Nephron progenitor cell (in vitro differentiated cells): ENCODE measurements around the gene LGALS4.
A peak's percentile ranks its signal among the peaks of the same experiment; 100 is the strongest.
"Not testable (repeated sequence)": the region's sequence is repeated elsewhere in the genome, so short reads cannot be mapped to it uniquely, and the experiment has no call there.

Experiments
- DNase-seq: peaks from one replicate; pipeline ENCODE4 v3.0.0; 2021
- H3K27ac Mint-ChIP-seq: 2 replicates; pipeline ENCODE4 v1.8.0; 2021; ENCODE audit warnings: mild to moderate bottlenecking, moderate library complexity, mixed read lengths
- H3K27me3 Mint-ChIP-seq: 2 replicates; pipeline ENCODE4 v1.8.0; 2021; ENCODE audit warnings: mild to moderate bottlenecking, low read depth, mixed read lengths; ENCODE audit not compliant: poor library complexity
- H3K36me3 Mint-ChIP-seq: 2 replicates; pipeline ENCODE4 v1.8.0; 2021; ENCODE audit warnings: low read depth, mixed read lengths
- H3K4me1 Mint-ChIP-seq: 2 replicates; pipeline ENCODE4 v1.8.0; 2021; ENCODE audit warnings: mixed read lengths
- H3K4me3 Mint-ChIP-seq: 2 replicates; pipeline ENCODE4 v1.8.0; 2021; ENCODE audit warnings: mild to moderate bottlenecking, moderate library complexity, mixed read lengths
- H3K9me3 Mint-ChIP-seq: 2 replicates; pipeline ENCODE4 v1.8.0; 2021; ENCODE audit warnings: mild to moderate bottlenecking, moderate library complexity, mixed read lengths
- CTCF ChIP-seq: fragments of 200-600 bp; sonication (generic); IDR thresholded peaks from 2 replicates; pipeline ENCODE4 v1.5.0; 2021; ENCODE audit warnings: antibody characterized with exemption

LGALS4 gene

GRCh38 chr19:38816131-38816750, 3.5 kb upstream of the LGALS4 start:
- peaks cover 29% of the 10 kb centered on the region for H3K4me1 Mint-ChIP-seq
- H3K27ac Mint-ChIP-seq, result no peak overlapping the region
- H3K9me3 Mint-ChIP-seq, result peaks cover 6% of the 10 kb centered on the region
- H3K36me3 Mint-ChIP-seq, result peaks cover 39% of the 10 kb centered on the region
- TF ChIP-seq CTCF, result no peak
- no peak for DNase-seq
- no peak overlapping the region for H3K4me3 Mint-ChIP-seq
- no peaks in the 10 kb centered on the region for H3K27me3 Mint-ChIP-seq

GRCh38 chr19:38815059-38816001, 2.6 kb upstream of the LGALS4 start:
- H3K4me1 Mint-ChIP-seq, result peaks cover 22% of the 10 kb centered on the region
- peak overlapping the region; percentile 51 for H3K27ac Mint-ChIP-seq
- no peak for DNase-seq
- H3K4me3 Mint-ChIP-seq, result no peak overlapping the region
- peaks cover 30% of the 10 kb centered on the region for H3K36me3 Mint-ChIP-seq
- no peaks in the 10 kb centered on the region for H3K27me3 Mint-ChIP-seq
- no peaks in the 10 kb centered on the region for H3K9me3 Mint-ChIP-seq
- TF ChIP-seq CTCF, result no peak

GRCh38 chr19:38813932-38814331, 1.2 kb upstream of the LGALS4 start:
- Mint-ChIP-seq H3K4me1 (peaks cover 11% of the 10 kb centered on the region), H3K36me3 (peaks cover 21% of the 10 kb centered on the region)
- not testable (repeated sequence) for H3K9me3 Mint-ChIP-seq, H3K27me3 Mint-ChIP-seq, H3K27ac Mint-ChIP-seq, DNase-seq, H3K4me3 Mint-ChIP-seq

GRCh38 chr19:38813323-38813722, 578 bp upstream of the LGALS4 start:
- H3K27ac Mint-ChIP-seq, result no peak overlapping the region
- no peak overlapping the region for H3K4me3 Mint-ChIP-seq

GRCh38 chr19:38812009-38812840, 520 bp downstream of the LGALS4 start:
- Mint-ChIP-seq H3K36me3 (peaks cover 19% of the 10 kb centered on the region), H3K27ac (peak overlapping the region; percentile 92), H3K4me3 (peak overlapping the region; percentile 4), H3K27me3 (peaks cover 3% of the 10 kb centered on the region), H3K4me1 (peaks cover 15% of the 10 kb centered on the region), H3K9me3 (peaks cover 4% of the 10 kb centered on the region)
- TF ChIP-seq CTCF, result no peak
- no peak for DNase-seq

More at GRCh38 chr19:38813323-38813722, 578 bp upstream of the LGALS4 start:
- peaks cover 8% of the 10 kb centered on the region for H3K4me1 Mint-ChIP-seq
- TF ChIP-seq CTCF, result no peak
- H3K9me3 Mint-ChIP-seq, result peaks cover 4% of the 10 kb centered on the region
- peaks cover 3% of the 10 kb centered on the region for H3K27me3 Mint-ChIP-seq
- H3K36me3 Mint-ChIP-seq, result peaks cover 21% of the 10 kb centered on the region
- DNase-seq, result no peak
